ENCODE results near the gene CFAP157. TPM values are rescaled to one million over a fixed set of nuclear protein-coding genes. Genes with fewer than 3 reads are reported as not detected.

CFAP157 gene
- polyA plus RNA-seq, 1 of the 3 experiments (the other 2 are of a cell fraction), result 0.25 TPM

DNA sequence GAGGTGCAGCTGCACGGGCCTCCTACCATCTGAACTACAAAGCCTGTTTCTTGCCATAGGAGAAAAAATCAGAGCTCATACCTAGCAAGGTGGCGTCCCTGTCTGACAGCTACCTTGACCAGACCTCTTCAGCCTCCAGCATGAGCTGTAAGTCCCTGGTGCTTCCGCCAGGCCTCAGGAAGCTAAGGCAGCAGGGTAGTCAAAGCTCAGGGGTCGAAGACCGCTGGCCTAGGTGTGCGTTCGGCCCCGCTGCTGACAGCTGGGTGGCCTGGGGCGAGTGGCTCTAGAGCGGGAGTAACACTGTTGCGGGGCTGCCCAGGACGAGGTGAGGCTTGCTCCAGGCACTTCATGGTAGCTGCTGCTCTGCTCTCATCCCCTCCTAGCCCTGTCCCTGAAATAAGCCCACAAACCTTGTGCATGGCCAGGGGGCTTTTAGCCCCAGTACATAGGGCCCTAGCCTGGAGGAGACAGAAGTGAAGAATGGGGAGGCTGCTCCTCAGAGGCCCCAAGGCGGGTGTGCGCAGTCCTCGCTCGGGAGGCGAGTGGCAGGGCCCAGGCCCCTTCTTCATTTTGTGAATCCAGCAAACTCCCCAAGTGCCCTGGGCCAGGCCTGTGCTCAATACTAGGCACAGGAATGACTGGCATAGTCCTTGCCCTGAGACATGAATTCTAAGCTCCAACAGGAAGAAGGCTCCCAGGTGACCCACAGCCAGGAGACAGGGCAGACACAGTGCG, 22.9 kb downstream of the CFAP157 start:
- Histone ChIP-seq H3K9me2 (no peaks in the 10 kb centered on the region), H2AFZ (ENCODE audit: low read depth) (no peak overlapping the region), H3K27me3 (ENCODE audit: insufficient read depth) (no peaks in the 10 kb centered on the region), H3K27ac (ENCODE audit: low read depth in 2 of 2, low read length in 1 of 2) (no peak overlapping the region), H3F3A (replicated peaks; ENCODE audit: insufficient read depth) (peaks cover 2% of the 10 kb centered on the region), H3K9ac (no peak overlapping the region), H3K4me3 (ENCODE audit: low read depth in 2 of 2, low read length in 1 of 2) (no peak overlapping the region), H3K79me2 (ENCODE audit: insufficient read depth) (no peaks in the 10 kb centered on the region), H3K4me1 (ENCODE audit: control insufficient read depth in 1 of 2, insufficient read depth in 2 of 2, low read depth in 1 of 2, low read length in 1 of 2) (peaks cover 5 to 8% of the 10 kb centered on the region in 2 experiments; a peak in 1 of 4 replicates), H3K36me3 (replicated peaks in 1 of 2; ENCODE audit: control insufficient read depth in 1 of 2, insufficient read depth in 2 of 2, low read length in 1 of 2) (peaks cover 0 to 3% of the 10 kb centered on the region in 2 experiments), H3K4me2 (no peak overlapping the region), H3K9me3 (no peaks in the 10 kb centered on the region), H4K20me1 (ENCODE audit: insufficient read depth) (no peaks in the 10 kb centered on the region)
- ChIA-PET POLR2A (interaction anchor here (0.7 to 0.8 kb wide), 2 partner anchors 14 to 201 kb away, joined by 3 read pairs; partner anchors contain the start of genes PTRH1 and TTC16), CTCF (interaction anchor here (0.6 to 10.7 kb wide), 7 partner anchors 73 to 226 kb away, joined by 3 to 226 read pairs (median 5); no protein-coding TSS in a partner anchor)
- TF ChIP-seq, protein P1, sequence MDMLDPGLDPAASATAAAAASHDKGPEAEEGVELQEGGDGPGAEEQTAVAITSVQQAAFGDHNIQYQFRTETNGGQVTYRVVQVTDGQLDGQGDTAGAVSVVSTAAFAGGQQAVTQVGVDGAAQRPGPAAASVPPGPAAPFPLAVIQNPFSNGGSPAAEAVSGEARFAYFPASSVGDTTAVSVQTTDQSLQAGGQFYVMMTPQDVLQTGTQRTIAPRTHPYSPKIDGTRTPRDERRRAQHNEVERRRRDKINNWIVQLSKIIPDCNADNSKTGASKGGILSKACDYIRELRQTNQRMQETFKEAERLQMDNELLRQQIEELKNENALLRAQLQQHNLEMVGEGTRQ (IDR thresholded peaks at IDR 0.05; ENCODE audit: borderline replicate concordance, low read depth, low read length), result no peak
- no peak for TF ChIP-seq TAF1 (IDR thresholded peaks at IDR 0.05; ENCODE audit: borderline replicate concordance, low read depth, low read length)
- TF ChIP-seq MXI1 (IDR thresholded peaks at IDR 0.05; ENCODE audit: low read depth, low read length), result no peak
- no peak for TF ChIP-seq RAD21 (IDR thresholded peaks at IDR 0.05; ENCODE audit: low read length)
- no peak for TF ChIP-seq EP300 (IDR thresholded peaks at IDR 0.05; ENCODE audit: borderline replicate concordance in 1 of 2, low read depth in 1 of 2, low read length in 1 of 2)
- TF ChIP-seq PBX3 (IDR thresholded peaks at IDR 0.05), result no peak
- TF ChIP-seq FOXJ3 (CRISPR knock-in tag; IDR thresholded peaks at IDR 0.05), result no peak
- TF ChIP-seq SIN3A (IDR thresholded peaks at IDR 0.05; ENCODE audit: borderline replicate concordance, low read depth, low read length), result no peak
- TF ChIP-seq IRF3 (IDR thresholded peaks at IDR 0.05; ENCODE audit: low read depth, low read length), result no peak
- TF ChIP-seq ELF1 (IDR thresholded peaks at IDR 0.05), result no peak
- DNase-seq, result no peak
- 84% methylated on average over 12 of the region's 18 CpGs for WGBS (ENCODE audit: low lambda C conversion rate)

- no peak overlapping the region for H3K4me2 ChIP-seq
- no peak overlapping the region for H2AFZ ChIP-seq (ENCODE audit: low read depth)
- H3K9me2 ChIP-seq, result no peaks in the 10 kb centered on the region
- no peak for TF ChIP-seq ELF1 (IDR thresholded peaks at IDR 0.05)
- CTCF ChIA-PET, result interaction anchor here (1.6 to 10.7 kb wide), 3 partner anchors 73 to 191 kb away, joined by 3 to 226 read pairs (median 5); no protein-coding TSS in a partner anchor
- H3K4me3 ChIP-seq (ENCODE audit: low read depth in 2 of 2, low read length in 1 of 2), result no peak overlapping the region
- no peaks in the 10 kb centered on the region for H3K79me2 ChIP-seq (ENCODE audit: insufficient read depth)
- peaks cover 5 to 8% of the 10 kb centered on the region in 2 experiments; a peak in 1 of 4 replicates for H3K4me1 ChIP-seq (ENCODE audit: control insufficient read depth in 1 of 2, insufficient read depth in 2 of 2, low read depth in 1 of 2, low read length in 1 of 2)
- no peak overlapping the region for H3K9ac ChIP-seq
- H3K27me3 ChIP-seq (ENCODE audit: insufficient read depth), result no peaks in the 10 kb centered on the region
- no peak for DNase-seq
- 80% methylated on average over 7 of the region's 9 CpGs for WGBS (ENCODE audit: low lambda C conversion rate)
- peaks cover 0 to 3% of the 10 kb centered on the region in 2 experiments for H3K36me3 ChIP-seq (replicated peaks in 1 of 2; ENCODE audit: control insufficient read depth in 1 of 2, insufficient read depth in 2 of 2, low read length in 1 of 2)
- POLR2A ChIA-PET, result interaction anchor here (0.8 kb wide), 1 partner anchor 14 kb away, joined by 3 read pairs; the partner anchor contains the start of genes PTRH1 and TTC16
- H3K27ac ChIP-seq (ENCODE audit: low read depth in 2 of 2, low read length in 1 of 2), result no peak overlapping the region
- no peaks in the 10 kb centered on the region for H3K9me3 ChIP-seq
- no peaks in the 10 kb centered on the region for H4K20me1 ChIP-seq (ENCODE audit: insufficient read depth)
- H3F3A ChIP-seq (replicated peaks; ENCODE audit: insufficient read depth), result peaks cover 2% of the 10 kb centered on the region
Measured at GRCh38 chr9:127730262-127730661, 23.5 kb downstream of the CFAP157 start.
